ENCODE measurements around the gene SPRED2.

Gene SPRED2

GRCh38 chr2:65386989-65387388 lies 45.4 kb downstream of the SPRED2 start:
- DNase-seq (ENCODE audit: low read depth) = no peak

- DNase-seq (ENCODE audit: low read depth) = no peak
Measured at GRCh38 chr2:65386344-65386743, 46.1 kb downstream of the SPRED2 start.

- no peak for DNase-seq (ENCODE audit: low read depth)
Measured at GRCh38 chr2:65383541-65384488, 48.6 kb downstream of the SPRED2 start.

- DNase-seq (ENCODE audit: low read depth) = peak; percentile 89
Measured at GRCh38 chr2:65382776-65383357, 49.5 kb downstream of the SPRED2 start.

GRCh38 chr2:65382323-65382722 lies 50.1 kb downstream of the SPRED2 start:
- DNase-seq (ENCODE audit: low read depth) = no peak

- DNase-seq (ENCODE audit: low read depth) = no peak
Measured at GRCh38 chr2:65381607-65382051, 50.8 kb downstream of the SPRED2 start.

- no peak for DNase-seq (ENCODE audit: low read depth)
Measured at GRCh38 chr2:65380255-65380654, 52.1 kb downstream of the SPRED2 start.

- no peak for DNase-seq (ENCODE audit: low read depth)
Measured at GRCh38 chr2:65379721-65380171, 52.7 kb downstream of the SPRED2 start.

GRCh38 chr2:65379223-65379622 lies 53.2 kb downstream of the SPRED2 start:
- DNase-seq (ENCODE audit: low read depth) = no peak

- DNase-seq (ENCODE audit: low read depth) = no peak
Measured at GRCh38 chr2:65378290-65378689, 54.1 kb downstream of the SPRED2 start.

- peak; percentile 8 for DNase-seq (ENCODE audit: low read depth)
Measured at GRCh38 chr2:65377556-65378192, 54.7 kb downstream of the SPRED2 start.

- DNase-seq (ENCODE audit: low read depth) = no peak
Measured at GRCh38 chr2:65375723-65376122, 56.7 kb downstream of the SPRED2 start.

GRCh38 chr2:65374999-65375398 lies 57.4 kb downstream of the SPRED2 start:
- DNase-seq (ENCODE audit: low read depth) = no peak

- no peak for DNase-seq (ENCODE audit: low read depth)
Measured at GRCh38 chr2:65374575-65374974, 57.8 kb downstream of the SPRED2 start.

- no peak for DNase-seq (ENCODE audit: low read depth)
Measured at GRCh38 chr2:65373365-65373918, 59.0 kb downstream of the SPRED2 start.

GRCh38 chr2:65372619-65373018 lies 59.8 kb downstream of the SPRED2 start:
- no peak for DNase-seq (ENCODE audit: low read depth)

- no peak for DNase-seq (ENCODE audit: low read depth)
Measured at GRCh38 chr2:65371074-65371434, 61.3 kb downstream of the SPRED2 start.

GRCh38 chr2:65370387-65371073 lies 61.9 kb downstream of the SPRED2 start:
- DNase-seq (ENCODE audit: low read depth) = no peak

GRCh38 chr2:65369980-65370379 lies 62.4 kb downstream of the SPRED2 start:
- DNase-seq (ENCODE audit: low read depth) = no peak

- no peak for DNase-seq (ENCODE audit: low read depth)
Measured at GRCh38 chr2:65369574-65369973, 62.8 kb downstream of the SPRED2 start.

GRCh38 chr2:65368468-65368867 lies 63.9 kb downstream of the SPRED2 start:
- no peak for DNase-seq (ENCODE audit: low read depth)

- DNase-seq (ENCODE audit: low read depth) = no peak
Measured at GRCh38 chr2:65367524-65367923, 64.9 kb downstream of the SPRED2 start.

All from activated T-cell treated with anti-CD3 and anti-CD28 coated beads for 48 hours (primary cell).